Loucy (cell line): ENCODE data around the gene GRM5.

Experiments
- H2AFZ ChIP-seq: fragments of 200-600 bp; sonication (generic); 2 replicates; pipeline ENCODE4 v1.6.0; 2016; ENCODE audit warnings: antibody characterized with exemption, mild to moderate bottlenecking, low read length, moderate library complexity
- H3F3A ChIP-seq: fragments of 200-600 bp; 2 replicates; pipeline ENCODE4 v1.6.0; 2016; ENCODE audit warnings: antibody characterized with exemption, low read depth, mild to moderate bottlenecking
- H3K27me3 ChIP-seq: fragments of 200-600 bp; sonication (generic); 2 replicates; pipeline ENCODE4 v1.6.1; 2014; ENCODE audit warnings: low read length, mild to moderate bottlenecking; ENCODE audit not compliant: insufficient read depth, poor library complexity, severe bottlenecking
- H3K36me3 ChIP-seq: fragments of 200-600 bp; sonication (generic); 2 replicates; pipeline ENCODE4 v1.6.1; 2016; ENCODE audit warnings: low read length; ENCODE audit not compliant: insufficient read depth
- H3K4me1 ChIP-seq: fragments of 200-600 bp; sonication (generic); 2 replicates; pipeline ENCODE4 v1.5.1; 2014; ENCODE audit warnings: low read length, mild to moderate bottlenecking; ENCODE audit not compliant: insufficient read depth, poor library complexity, severe bottlenecking
- H3K4me2 ChIP-seq: fragments of 200-600 bp; sonication (generic); 2 replicates; pipeline ENCODE4 v1.6.0; 2014; ENCODE audit warnings: antibody characterized with exemption, low read length, low read depth, mild to moderate bottlenecking; ENCODE audit not compliant: poor library complexity, severe bottlenecking
- H3K4me3 ChIP-seq: fragments of 200-600 bp; sonication (generic); 2 replicates; pipeline ENCODE4 v1.5.1; 2014; ENCODE audit warnings: low read length, mild to moderate bottlenecking, mixed read lengths; ENCODE audit not compliant: poor library complexity, severe bottlenecking
- H3K79me2 ChIP-seq: fragments of 200-600 bp; sonication (generic); 2 replicates; pipeline ENCODE4 v1.6.1; 2014; ENCODE audit warnings: low read length; ENCODE audit not compliant: insufficient read depth
- H3K9ac ChIP-seq: fragments of 200-600 bp; sonication (generic); 2 replicates; pipeline ENCODE4 v1.6.0; 2014; ENCODE audit warnings: mild to moderate bottlenecking, low read depth, low read length, moderate library complexity; ENCODE audit not compliant: poor library complexity, severe bottlenecking
- H3K9me2 ChIP-seq: fragments of 200-600 bp; sonication (generic); replicated peaks from 2 replicates; pipeline ENCODE4 v1.6.1; 2016; ENCODE audit warnings: low read depth, low read length, mixed read lengths
- H3K9me3 ChIP-seq: fragments of 200-600 bp; sonication (generic); 2 replicates; pipeline ENCODE4 v1.6.1; 2014; ENCODE audit warnings: mild to moderate bottlenecking, antibody characterized with exemption, low read length, low read depth; ENCODE audit not compliant: insufficient read depth
- H4K20me1 ChIP-seq: fragments of 200-600 bp; sonication (generic); 2 replicates; pipeline ENCODE4 v1.6.0; 2014; ENCODE audit warnings: antibody characterized with exemption, low read length, mild to moderate bottlenecking; ENCODE audit not compliant: insufficient read depth, poor library complexity, severe bottlenecking
- CTCF ChIP-seq: fragments of 200-600 bp; sonication (generic); conservative IDR thresholded peaks from 2 replicates; pipeline ENCODE4 v1.5.1; 2014; ENCODE audit warnings: mild to moderate bottlenecking, antibody characterized with exemption, low read length
- EZH2phosphoT487 ChIP-seq: fragments of 200-600 bp; IDR thresholded peaks from 2 replicates; pipeline ENCODE4 v1.6.1; 2018; ENCODE audit warnings: antibody characterized with exemption, mild to moderate bottlenecking, moderate library complexity, borderline replicate concordance

Gene GRM5

GRCh38 chr11:88618327-88619070, 447.3 kb downstream of the GRM5 start:
- Histone ChIP-seq H2AFZ (no peak overlapping the region), H3F3A (no peaks in the 10 kb centered on the region), H3K79me2 (no peaks in the 10 kb centered on the region), H3K4me2 (no peak overlapping the region), H3K4me3 (no peak overlapping the region), H3K9me3 (no peaks in the 10 kb centered on the region), H3K9ac (no peak overlapping the region), H3K36me3 (no peaks in the 10 kb centered on the region), H3K4me1 (no peaks in the 10 kb centered on the region), H4K20me1 (no peaks in the 10 kb centered on the region), H3K27me3 (no peaks in the 10 kb centered on the region), H3K9me2 (no peaks in the 10 kb centered on the region)
- no peak for TF ChIP-seq CTCF
- TF ChIP-seq EZH2phosphoT487 = no peak

GRCh38 chr11:88617226-88617625, 448.6 kb downstream of the GRM5 start:
- TF ChIP-seq EZH2phosphoT487 (no peak), CTCF (no peak)
- Histone ChIP-seq H3K4me1 (no peaks in the 10 kb centered on the region), H4K20me1 (no peaks in the 10 kb centered on the region), H3F3A (no peaks in the 10 kb centered on the region), H3K4me2 (no peak overlapping the region), H3K79me2 (no peaks in the 10 kb centered on the region), H3K27me3 (no peaks in the 10 kb centered on the region), H3K4me3 (no peak overlapping the region), H3K9ac (no peak overlapping the region), H3K9me3 (no peaks in the 10 kb centered on the region), H2AFZ (no peak overlapping the region), H3K36me3 (no peaks in the 10 kb centered on the region), H3K9me2 (no peaks in the 10 kb centered on the region)

GRCh38 chr11:88604260-88604659, 461.5 kb downstream of the GRM5 start:
- H3F3A ChIP-seq = no peaks in the 10 kb centered on the region
- no peak overlapping the region for H2AFZ ChIP-seq
- no peaks in the 10 kb centered on the region for H3K79me2 ChIP-seq
- H3K4me3 ChIP-seq = no peak overlapping the region
- H3K9me2 ChIP-seq = no peaks in the 10 kb centered on the region
- no peak overlapping the region for H3K4me2 ChIP-seq
- H3K27me3 ChIP-seq = no peaks in the 10 kb centered on the region
- no peaks in the 10 kb centered on the region for H3K36me3 ChIP-seq
- H3K9ac ChIP-seq = no peak overlapping the region
- no peaks in the 10 kb centered on the region for H3K9me3 ChIP-seq
- H4K20me1 ChIP-seq = no peaks in the 10 kb centered on the region
- H3K4me1 ChIP-seq = no peaks in the 10 kb centered on the region
- TF ChIP-seq CTCF = no peak
- no peak for TF ChIP-seq EZH2phosphoT487
